Mucosa of descending colon (tissue), 3 donors: ENCODE data around the gene PUM1. TPM values are rescaled to one million over a fixed set of nuclear protein-coding genes. Genes with fewer than 3 reads are reported as not detected.

Experiments used
- ATAC-seq: fragments of 200-7000 bp; cut with Tn5 transposase; one replicate; pipeline ENCODE4 v1.9.1; 2020; ENCODE audit warnings: mild to moderate bottlenecking, moderate library complexity
- DNase-seq, 3 donors: peaks; one replicate each; pipeline ENCODE4 v3.0.0-alpha.2; 2020
- H3K36me3 ChIP-seq: fragments of 200-600 bp; one replicate; pipeline ENCODE4 v1.8.0; 2021; ENCODE audit warnings: low read depth, mild to moderate bottlenecking
- H3K4me1 ChIP-seq: fragments of 200-600 bp; one replicate; pipeline ENCODE4 v1.8.0; 2021; ENCODE audit warnings: low read depth, mild to moderate bottlenecking
- H3K4me3 ChIP-seq: fragments of 200-600 bp; one replicate; pipeline ENCODE4 v1.8.0; 2021; ENCODE audit warnings: mild to moderate bottlenecking
- H3K9me3 ChIP-seq: fragments of 200-600 bp; one replicate; pipeline ENCODE4 v1.8.0; 2021; ENCODE audit warnings: mild to moderate bottlenecking
- CTCF ChIP-seq: fragments of 200-600 bp; IDR thresholded peaks from one replicate; pipeline ENCODE4 v1.8.0; 2022; ENCODE audit warnings: antibody characterized with exemption, mild to moderate bottlenecking
- intact Hi-C, 2 donors: fragments of 100-400 bp; cut with DNase I in 1 of 2; cut with micrococcal nuclease in 1 of 2; formaldehyde crosslinking; loops; one replicate each; pipeline versions ENCODE4 v1.11.0 to v1.11.1; 2022; cut with DNase I, micrococcal nuclease
- total RNA-seq, 3 donors: library from RNA; stranded (reverse); fragmentation: NEBNext Ultra II Directional in 2 of 3; extraction: Animal tissue kit (Norgen Biotek cat#: 25700) in 2 of 3; gene quantifications; one replicate each; pipeline versions ENCODE4 v1.2.1 to v1.2.4, GENCODE V29; 2021 to 2023
- donor health status: DM: no; HTN: no; CAD: no; lungs with moderate emphysema.
- donor health status: DM: no; HTN: no; CAD: no.
- donor health status: DM: no; HTN: yes; CAD: no.

PUM1 gene
- total RNA-seq, 3 donors from 2014 or later = 116 to 135 (median 127) TPM

- intact Hi-C loops = no loop called here
- no peaks in the 10 kb centered on the region for H3K4me1 ChIP-seq
- no peaks in the 10 kb centered on the region for H3K36me3 ChIP-seq
- no peak for DNase-seq
- ATAC-seq = no peak
- no peaks in the 10 kb centered on the region for H3K9me3 ChIP-seq
- H3K4me3 ChIP-seq = no peak overlapping the region
- TF ChIP-seq CTCF = no peak
Observed at GRCh38 chr1:31105646-31106045, 40.1 kb upstream of the PUM1 start.

GRCh38 chr1:31102501-31102950, 37.0 kb upstream of the PUM1 start:
- Histone ChIP-seq H3K4me3 (no peak overlapping the region), H3K9me3 (no peaks in the 10 kb centered on the region), H3K36me3 (no peaks in the 10 kb centered on the region), H3K4me1 (no peaks in the 10 kb centered on the region)
- no peak for TF ChIP-seq CTCF
- ATAC-seq (peak; percentile 93), DNase-seq (peak in 2 of 3 donors; percentile 40 to 57)
- intact Hi-C loops = no loop called here

- ATAC-seq (peak; percentile 16), DNase-seq (peak in 1 of 3 donors; percentile 34)
- Histone ChIP-seq H3K4me1 (no peaks in the 10 kb centered on the region), H3K4me3 (no peak overlapping the region), H3K36me3 (no peaks in the 10 kb centered on the region), H3K9me3 (no peaks in the 10 kb centered on the region)
- no peak for TF ChIP-seq CTCF
- intact Hi-C loops = no loop called here
Observed at GRCh38 chr1:31101147-31101502, 35.6 kb upstream of the PUM1 start.

GRCh38 chr1:31099293-31100032, 33.9 kb upstream of the PUM1 start:
- H3K4me3 ChIP-seq = no peak overlapping the region
- peak; percentile 40 for ATAC-seq

GRCh38 chr1:31095985-31096384, 30.5 kb upstream of the PUM1 start:
- H3K4me3 ChIP-seq = no peak overlapping the region
- no peak for TF ChIP-seq CTCF
- DNase-seq = no peak
- no peak for ATAC-seq
- H3K4me1 ChIP-seq = no peaks in the 10 kb centered on the region
- H3K36me3 ChIP-seq = no peaks in the 10 kb centered on the region
- H3K9me3 ChIP-seq = no peaks in the 10 kb centered on the region
- intact Hi-C loops = no loop called here

More at GRCh38 chr1:31099293-31100032, 33.9 kb upstream of the PUM1 start:
- no peak for DNase-seq
- Histone ChIP-seq H3K4me1 (no peaks in the 10 kb centered on the region), H3K36me3 (no peaks in the 10 kb centered on the region), H3K9me3 (no peaks in the 10 kb centered on the region)
- no peak for TF ChIP-seq CTCF
- intact Hi-C loops = no loop called here
